ENCODE data around the gene RTL1. TPM values are rescaled to one million over a fixed set of nuclear protein-coding genes. Genes with fewer than 3 reads are reported as not detected.

Gene RTL1
- total and polyA plus RNA-seq, 7 donors = not detected

GRCh38 chr14:100864206-100864605 is 39.3 kb downstream of the RTL1 start:
- intact Hi-C loops (cut with DNase I) = no loop called here
- peak; percentile 18 for DNase-seq
- H3K27me3 ChIP-seq = peaks cover 0 to 15% (median 0%) of the 10 kb centered on the region in 3 donors
- H3K4me3 ChIP-seq = no peak overlapping the region
- 91 to 92% methylated on average over 10 of the region's 10 CpGs for WGBS, 2 donors
- H3K4me1 ChIP-seq = no peaks in the 10 kb centered on the region
- no peaks in the 10 kb centered on the region for H3K36me3 ChIP-seq
- no peak overlapping the region for H3K27ac ChIP-seq
- H3K9me3 ChIP-seq = no peaks in the 10 kb centered on the region
- TF ChIP-seq EP300 (IDR thresholded peaks at IDR 0.05) (no peak), POLR2AphosphoS5 (IDR thresholded peaks at IDR 0.05) (no peak), POLR2A (IDR thresholded peaks at IDR 0.05) (no peak), CTCF (IDR thresholded peaks at IDR 0.05) (no peak)

- Histone ChIP-seq H3K36me3 (no peaks in the 10 kb centered on the region), H3K9me3 (no peaks in the 10 kb centered on the region), H3K4me1 (no peaks in the 10 kb centered on the region), H3K27ac (no peak overlapping the region), H3K27me3 (peaks cover 0 to 15% (median 0%) of the 10 kb centered on the region in 3 donors), H3K4me3 (no peak overlapping the region)
- intact Hi-C loops (cut with DNase I) = no loop called here
- 93% methylated on average over 2 of the region's 2 CpGs for WGBS, 2 donors
- DNase-seq = no peak
- no peak for TF ChIP-seq POLR2A (IDR thresholded peaks at IDR 0.05)
- no peak for TF ChIP-seq EP300 (IDR thresholded peaks at IDR 0.05)
- TF ChIP-seq CTCF (IDR thresholded peaks at IDR 0.05) = no peak
- no peak for TF ChIP-seq POLR2AphosphoS5 (IDR thresholded peaks at IDR 0.05)
Measured at GRCh38 chr14:100862793-100863192, 40.7 kb downstream of the RTL1 start.

- Histone ChIP-seq H3K27ac (no peak overlapping the region), H3K27me3 (peaks cover 0 to 15% (median 0%) of the 10 kb centered on the region in 3 donors), H3K4me1 (no peaks in the 10 kb centered on the region), H3K4me3 (no peak overlapping the region), H3K9me3 (no peaks in the 10 kb centered on the region), H3K36me3 (no peaks in the 10 kb centered on the region)
- intact Hi-C loops (cut with DNase I) = no loop called here
- 59 to 92% methylated on average over 3 of the region's 3 CpGs for WGBS, 2 donors
- peak; percentile 61 for DNase-seq
- TF ChIP-seq EP300 (IDR thresholded peaks at IDR 0.05) = no peak
- no peak for TF ChIP-seq POLR2A (IDR thresholded peaks at IDR 0.05)
- TF ChIP-seq CTCF (IDR thresholded peaks at IDR 0.05) = no peak
Measured at GRCh38 chr14:100862277-100862676, 41.2 kb downstream of the RTL1 start.

- TF ChIP-seq CTCF (IDR thresholded peaks at IDR 0.05) (no peak), EP300 (IDR thresholded peaks at IDR 0.05) (no peak), POLR2AphosphoS5 (IDR thresholded peaks at IDR 0.05) (no peak), POLR2A (IDR thresholded peaks at IDR 0.05) (no peak)
- intact Hi-C loops (cut with DNase I) = no loop called here
- H3K36me3 ChIP-seq = no peaks in the 10 kb centered on the region
- no peak overlapping the region for H3K27ac ChIP-seq
- DNase-seq = no peak
- H3K9me3 ChIP-seq = no peaks in the 10 kb centered on the region
- H3K4me1 ChIP-seq = no peaks in the 10 kb centered on the region
- no peak overlapping the region for H3K4me3 ChIP-seq
- WGBS, 2 donors = 89 to 91% methylated on average over 2 of the region's 2 CpGs
- peaks cover 0 to 15% (median 0%) of the 10 kb centered on the region in 3 donors for H3K27me3 ChIP-seq
Measured at GRCh38 chr14:100861937-100862247, 41.6 kb downstream of the RTL1 start.

- H3K4me3 ChIP-seq = no peak overlapping the region
- no peaks in the 10 kb centered on the region for H3K36me3 ChIP-seq
- no peaks in the 10 kb centered on the region for H3K4me1 ChIP-seq
- intact Hi-C loops (cut with DNase I) = no loop called here
- peaks cover 0 to 15% (median 0%) of the 10 kb centered on the region in 3 donors for H3K27me3 ChIP-seq
- TF ChIP-seq POLR2AphosphoS5 (IDR thresholded peaks at IDR 0.05) (no peak), EP300 (IDR thresholded peaks at IDR 0.05) (no peak), CTCF (IDR thresholded peaks at IDR 0.05) (no peak)
- WGBS, 2 donors = 92 to 95% methylated on average over 16 of the region's 16 CpGs
- DNase-seq = no peak
- H3K9me3 ChIP-seq = no peaks in the 10 kb centered on the region
- no peak overlapping the region for H3K27ac ChIP-seq
Measured at GRCh38 chr14:100861188-100861936, 42.2 kb downstream of the RTL1 start.
